Dermis microvascular lymphatic vessel endothelial cell (primary cell): ENCODE data around the gene BRD9. TPM values are rescaled to one million over a fixed set of nuclear protein-coding genes. Genes with fewer than 3 reads are reported as not detected.
"Not testable (repeated sequence)": the region's sequence is repeated elsewhere in the genome, so short reads cannot be mapped to it uniquely, and the experiment has no call there.

Experiments used
- DNase-seq, 2 donors: peaks; one replicate each; pipeline versions ENCODE4 v3.0.0 to v3.0.0-alpha.2; 2010; ENCODE audit warnings: low read depth in 2 of 2
- total RNA-seq: library from RNA; depleted of rRNA; stranded (reverse); fragments of >200 nt; gene quantifications from 2 replicates; pipeline ENCODE4 v1.2.1, GENCODE V29; 2014

Gene BRD9
- total RNA-seq, 1 donor from 2014 or later = 26.6 TPM

DNA sequence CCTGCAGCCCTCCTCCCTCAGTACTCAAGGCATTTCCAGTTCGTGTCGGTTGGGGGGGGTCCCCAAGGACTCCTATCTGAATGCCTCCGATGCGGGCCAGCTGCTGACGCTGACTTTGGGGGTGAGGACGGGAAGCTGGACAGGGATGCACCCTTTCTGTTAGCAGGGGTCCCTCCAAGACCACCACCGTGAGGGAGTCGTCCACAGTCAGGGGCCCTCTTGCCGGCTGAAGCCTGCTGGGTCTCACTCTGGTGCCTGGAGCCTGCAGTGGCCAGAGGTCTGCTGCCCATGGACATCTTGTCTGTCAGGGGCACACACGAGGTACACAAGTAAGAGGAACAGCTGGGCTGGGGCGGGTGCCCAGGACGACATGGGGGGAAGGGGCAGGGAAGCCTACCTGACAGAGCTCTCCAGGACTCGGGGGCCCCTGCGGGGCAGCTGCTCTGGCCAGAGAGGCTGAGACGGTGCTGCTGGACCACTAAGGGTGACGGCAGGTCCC is 32.8 kb downstream of the BRD9 start:
- DNase-seq = no peak

GRCh38 chr5:859391-859790 is 33.2 kb downstream of the BRD9 start:
- no peak for DNase-seq

GRCh38 chr5:858726-859125 is 33.9 kb downstream of the BRD9 start:
- DNase-seq = no peak

- no peak for DNase-seq
Observed at GRCh38 chr5:856531-857425, 35.8 kb downstream of the BRD9 start.

DNA sequence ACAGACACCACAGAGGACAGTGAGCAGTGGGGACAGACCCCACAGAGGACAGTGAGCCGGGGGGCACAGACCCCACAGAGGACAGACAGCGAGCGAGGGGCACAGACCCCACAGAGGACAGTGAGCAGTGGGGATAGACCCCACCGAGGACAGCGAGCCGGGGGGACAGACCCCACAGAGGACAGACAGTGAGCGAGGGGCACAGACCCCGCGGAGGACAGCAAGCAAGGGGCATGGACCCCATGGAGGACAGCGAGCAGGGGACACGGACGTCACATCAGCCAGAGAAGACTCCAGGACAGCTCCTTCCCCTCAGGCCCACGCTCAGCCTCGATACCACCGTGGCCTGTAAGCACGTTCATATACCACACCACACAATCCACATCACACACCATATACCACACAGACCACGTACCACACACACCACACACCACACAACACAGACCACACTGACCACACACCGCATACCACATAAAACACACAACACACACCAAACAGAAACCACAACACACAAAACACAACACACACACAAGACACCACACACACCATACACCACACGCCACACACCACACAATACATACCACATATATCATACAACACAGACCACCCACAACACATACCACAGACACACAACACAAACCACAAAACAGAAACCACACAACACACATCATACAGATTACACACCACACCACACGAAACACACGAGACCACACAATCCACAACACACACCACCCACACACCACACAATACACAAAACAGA is 36.6 kb downstream of the BRD9 start:
- no peak for DNase-seq

- DNase-seq = no peak
Observed at GRCh38 chr5:854966-855743, 37.4 kb downstream of the BRD9 start.

DNA sequence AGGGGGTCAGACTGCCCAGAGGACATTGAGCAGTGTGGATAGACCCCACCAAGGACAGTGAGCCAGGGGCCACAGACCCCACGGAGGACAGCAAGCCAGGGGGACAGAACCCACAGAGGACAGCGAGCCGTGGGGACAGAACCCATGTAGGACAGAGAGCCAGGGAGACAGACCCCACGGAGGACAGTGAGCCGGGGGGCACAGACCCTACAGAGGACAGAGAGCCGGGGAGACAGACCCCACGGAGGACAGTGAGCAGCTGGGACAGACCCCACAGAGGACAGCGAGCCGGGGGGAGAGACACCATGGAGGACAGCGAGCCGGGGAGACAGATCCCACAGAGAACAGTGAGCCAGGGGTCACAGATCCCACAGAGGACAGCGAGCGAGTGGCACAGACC is 38.4 kb downstream of the BRD9 start:
- DNase-seq = no peak

DNA sequence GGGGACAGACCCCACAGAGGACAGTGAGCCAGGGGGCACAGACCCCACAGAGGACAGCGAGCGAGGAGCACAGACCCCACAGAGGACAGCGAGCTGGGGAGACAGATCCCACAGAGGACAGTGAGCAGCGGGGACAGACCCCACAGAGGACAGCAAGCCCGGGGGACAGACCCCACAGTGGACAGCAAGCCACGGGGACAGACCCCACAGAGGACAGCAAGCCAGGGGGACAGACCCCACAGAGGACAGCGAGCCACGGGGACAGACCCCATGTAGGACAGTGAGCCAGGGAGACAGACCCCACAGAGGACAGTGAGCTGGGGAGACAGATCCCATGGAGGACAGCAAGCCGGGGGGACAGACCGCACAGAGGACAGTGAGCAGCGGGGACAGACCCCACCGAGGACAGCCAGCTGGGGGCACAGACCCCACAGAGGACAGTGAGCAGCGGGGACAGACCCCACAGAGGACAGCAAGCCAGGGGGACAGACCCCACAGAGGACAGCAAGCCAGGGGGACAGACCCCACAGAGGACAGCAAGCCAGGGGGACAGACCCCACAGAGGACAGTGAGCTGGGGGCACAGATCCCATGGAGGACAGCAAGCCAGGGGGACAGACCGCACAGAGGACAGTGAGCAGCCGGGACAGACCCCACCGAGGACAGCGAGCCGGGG is 39.0 kb downstream of the BRD9 start:
- DNase-seq = not testable (repeated sequence)

DNA sequence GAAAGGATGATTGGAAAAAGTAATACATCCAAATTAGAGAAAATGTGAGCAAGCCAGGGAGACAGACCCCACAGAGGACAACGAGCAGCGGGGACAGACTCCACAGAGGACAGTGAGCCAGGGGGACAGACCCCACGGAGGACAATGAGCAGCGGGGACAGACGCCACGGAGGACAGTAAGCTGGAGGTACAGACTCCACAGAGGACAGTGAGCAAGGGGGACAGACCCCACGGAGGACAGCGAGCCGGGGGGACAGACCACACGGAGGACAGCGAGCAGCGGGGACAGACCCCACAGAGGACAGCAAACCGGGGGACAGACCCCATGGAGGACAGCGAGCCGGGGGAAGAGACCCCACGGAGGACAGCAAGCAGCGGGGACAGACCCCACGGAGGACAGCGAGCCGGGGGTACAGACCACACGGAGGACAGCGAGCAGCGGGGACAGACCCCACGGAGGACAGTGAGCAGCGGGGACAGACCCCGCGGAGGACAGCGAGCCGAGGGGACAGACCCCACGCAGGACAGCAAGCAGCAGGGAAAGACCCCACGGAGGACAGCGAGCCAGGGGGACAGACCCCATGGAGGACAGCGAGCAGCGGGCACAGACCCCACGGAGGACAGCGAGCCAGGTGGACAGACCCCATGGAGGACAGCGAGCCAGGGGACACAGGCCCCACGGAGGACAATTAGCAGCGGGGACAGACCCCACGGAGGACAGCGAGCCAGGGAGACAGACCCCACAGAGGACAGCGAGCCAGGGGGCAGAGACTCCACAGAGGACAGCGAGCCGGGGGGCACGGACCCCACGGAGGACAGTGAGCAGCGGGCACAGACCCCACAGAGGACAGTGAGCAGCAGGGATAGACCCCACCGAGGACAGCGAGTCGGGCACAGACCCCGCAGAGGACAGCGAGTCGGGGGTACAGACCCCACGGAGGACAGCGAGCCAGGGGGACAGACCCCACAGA is 39.9 kb downstream of the BRD9 start:
- DNase-seq = no peak

- no peak for DNase-seq
Observed at GRCh38 chr5:852018-852417, 40.6 kb downstream of the BRD9 start.

DNA sequence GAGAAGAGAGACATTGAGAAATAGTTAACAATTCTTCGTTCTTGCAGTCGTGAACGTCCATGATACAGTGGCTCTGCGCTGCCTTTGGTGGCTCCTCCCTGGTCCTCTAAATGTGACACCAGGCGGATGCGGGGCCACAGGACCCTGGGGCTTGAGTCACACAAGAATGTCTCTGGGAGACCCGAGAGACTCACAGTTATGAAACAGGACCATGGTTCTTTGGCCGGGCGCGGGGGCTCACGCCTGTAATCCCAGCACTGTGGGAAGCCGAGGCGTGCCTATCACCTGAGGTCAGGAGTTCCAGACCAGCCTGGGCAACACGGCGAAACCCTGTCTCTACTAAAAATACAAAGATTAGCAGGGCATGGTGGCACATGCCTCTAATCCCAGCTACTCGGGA is 41.0 kb downstream of the BRD9 start:
- DNase-seq = no peak

GRCh38 chr5:851076-851475 is 41.5 kb downstream of the BRD9 start:
- DNase-seq = no peak

DNA sequence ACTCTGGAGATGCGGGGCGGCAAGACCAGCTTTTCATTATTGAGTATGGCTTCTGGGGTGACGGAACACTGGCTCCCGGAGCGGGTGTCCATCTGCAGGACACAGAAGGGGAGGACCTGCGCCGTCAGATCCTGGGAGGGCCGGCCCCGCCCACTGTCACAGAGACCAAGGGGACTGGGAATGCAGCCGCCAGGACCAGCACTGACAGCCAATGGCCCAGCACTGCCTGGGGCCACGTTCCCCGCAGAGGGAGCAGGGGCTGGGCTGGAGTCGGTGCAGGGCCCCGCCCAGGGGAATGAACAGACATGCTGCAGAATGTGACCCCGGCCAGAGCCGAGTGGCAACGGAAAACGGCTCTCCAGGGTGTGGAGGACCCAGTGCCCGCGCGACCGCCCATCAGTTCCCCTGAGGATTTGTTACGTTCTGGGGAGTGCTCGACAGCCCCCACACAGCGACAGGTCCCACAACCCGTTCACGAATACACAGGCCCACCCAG is 42.0 kb downstream of the BRD9 start, which contains the start of gene ZDHHC11:
Gene ZDHHC11, minus strand, starts transcription at position 476 of the 496 bp plus-strand sequence. Its CDS starts 384 bp downstream, at position 92.
- DNase-seq = no peak

DNA sequence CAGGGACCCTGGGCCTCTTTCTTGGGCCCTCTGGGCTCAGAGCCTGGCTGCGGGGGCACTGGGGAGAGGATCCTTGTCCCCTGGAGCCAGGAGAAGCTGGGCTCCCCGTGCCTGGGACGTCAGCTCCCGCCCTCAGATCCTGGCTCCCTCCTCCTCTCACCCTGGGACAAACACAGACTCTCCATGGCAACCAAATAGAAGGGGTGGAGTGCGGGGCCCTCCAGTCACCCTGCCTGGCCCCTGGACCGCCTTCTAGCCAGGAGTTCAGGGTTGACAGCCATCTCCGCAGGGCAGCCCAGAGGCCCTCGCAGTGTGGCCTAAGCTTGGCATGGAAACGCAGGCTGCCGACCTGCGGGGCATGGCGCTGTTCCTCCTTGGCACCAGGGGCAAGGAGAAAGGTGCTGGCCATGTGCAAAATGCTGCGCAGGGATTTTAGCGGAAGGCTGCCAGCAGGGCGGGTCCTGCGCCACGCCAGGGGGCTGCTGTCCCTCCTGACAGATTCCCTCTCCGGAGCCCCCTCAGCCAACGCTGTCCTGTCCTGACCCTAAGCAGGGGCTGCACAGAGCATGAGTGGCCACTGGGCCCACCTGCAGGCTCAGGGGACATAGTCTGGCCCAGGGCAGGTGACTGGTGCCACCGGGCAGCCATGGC is 42.8 kb downstream of the BRD9 start:
- no peak for DNase-seq

GRCh38 chr5:848671-849111 is 43.9 kb downstream of the BRD9 start:
- DNase-seq = no peak

- not testable (repeated sequence) for DNase-seq
Observed at GRCh38 chr5:847736-848135, 44.9 kb downstream of the BRD9 start.

- not testable (repeated sequence) for DNase-seq
Observed at GRCh38 chr5:847212-847611, 45.4 kb downstream of the BRD9 start.

DNA sequence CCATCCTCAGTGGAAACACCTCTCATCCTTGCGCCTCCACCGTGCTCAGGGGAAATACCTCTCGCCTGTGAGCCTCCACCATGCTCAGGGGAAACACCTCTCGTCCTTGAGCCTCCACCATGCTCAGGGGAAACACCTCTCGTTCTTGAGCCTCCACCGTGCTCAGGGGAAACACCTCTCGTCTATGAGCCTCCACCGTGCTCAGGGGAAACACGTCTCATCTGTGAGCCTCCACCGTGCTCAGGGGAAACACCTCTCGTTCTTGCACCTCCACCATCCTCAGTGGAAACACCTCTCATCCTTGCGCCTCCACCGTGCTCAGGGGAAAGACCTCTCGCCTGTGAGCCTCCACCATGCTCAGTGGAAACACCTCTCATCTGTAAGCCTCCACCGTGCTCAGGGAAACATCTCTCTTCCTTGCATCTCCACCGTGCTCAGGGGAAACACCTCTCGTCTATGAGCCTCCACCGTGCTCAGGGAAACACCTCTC is 46.0 kb downstream of the BRD9 start:
- DNase-seq = not testable (repeated sequence)
